Neural progenitor cell (in vitro differentiated cells): ENCODE measurements around the gene VAV2. TPM values are rescaled to one million over a fixed set of nuclear protein-coding genes. Genes with fewer than 3 reads are reported as not detected.

Experiments
- DNase-seq: peaks from one replicate; pipeline ENCODE4 v3.0.0-alpha.2; 2016; ENCODE audit warnings: low spot score
- H2AFZ ChIP-seq: fragments of 200-600 bp; sonication (generic); replicated peaks from 2 replicates; pipeline ENCODE4 v1.6.1; 2016; ENCODE audit warnings: antibody characterized with exemption
- H3F3A ChIP-seq: fragments of 200-600 bp; sonication (generic); 2 replicates; pipeline ENCODE4 v1.6.1; 2016; ENCODE audit warnings: antibody characterized with exemption, low read depth
- H3K27ac ChIP-seq: fragments of 200-600 bp; sonication (generic); 2 replicates; pipeline ENCODE4 v1.5.1; 2016; ENCODE audit warnings: mild to moderate bottlenecking
- H3K27me3 ChIP-seq: fragments of 200-600 bp; sonication (generic); 2 replicates; pipeline ENCODE4 v1.6.1; 2016; ENCODE audit warnings: mild to moderate bottlenecking, moderate library complexity
- H3K36me3 ChIP-seq: fragments of 200-600 bp; sonication (generic); 2 replicates; pipeline ENCODE4 v1.5.1; 2016
- H3K4me1 ChIP-seq: fragments of 200-600 bp; sonication (generic); 2 replicates; pipeline ENCODE4 v1.6.1; 2016; ENCODE audit warnings: mixed run types
- H3K4me2 ChIP-seq: fragments of 200-600 bp; sonication (generic); 2 replicates; pipeline ENCODE4 v1.6.1; 2016
- H3K4me3 ChIP-seq: fragments of 200-600 bp; sonication (generic); 2 replicates; pipeline ENCODE4 v1.5.1; 2016
- H3K79me2 ChIP-seq: fragments of 200-600 bp; sonication (generic); 2 replicates; pipeline ENCODE4 v1.6.1; 2016; ENCODE audit warnings: low read depth
- H3K9ac ChIP-seq: fragments of 200-600 bp; sonication (generic); 2 replicates; pipeline ENCODE4 v1.6.1; 2016
- H3K9me3 ChIP-seq: fragments of 200-600 bp; sonication (generic); 2 replicates; pipeline ENCODE4 v1.5.1; 2016; ENCODE audit warnings: low read depth
- H4K20me1 ChIP-seq: fragments of 200-600 bp; sonication (generic); 2 replicates; pipeline ENCODE4 v1.6.1; 2016; ENCODE audit warnings: low read depth
- H3K27ac Mint-ChIP-seq: 3 replicates; pipeline ENCODE4 v1.8.0; 2021; ENCODE audit warnings: mixed read lengths
- H3K27me3 Mint-ChIP-seq: 2 replicates; pipeline ENCODE4 v1.8.0; 2022; ENCODE audit warnings: low read depth, mild to moderate bottlenecking, inconsistent platforms, moderate library complexity, mixed read lengths; ENCODE audit not compliant: insufficient read depth
- H3K36me3 Mint-ChIP-seq: 3 replicates; pipeline ENCODE4 v1.8.0; 2021; ENCODE audit warnings: mixed read lengths
- H3K4me1 Mint-ChIP-seq: 3 replicates; pipeline ENCODE4 v1.8.0; 2021; ENCODE audit warnings: mixed read lengths
- H3K4me3 Mint-ChIP-seq: 3 replicates; pipeline ENCODE4 v1.8.0; 2021; ENCODE audit warnings: mild to moderate bottlenecking, moderate library complexity, mixed read lengths
- H3K9me3 Mint-ChIP-seq: 3 replicates; pipeline ENCODE4 v1.8.0; 2020; ENCODE audit warnings: mixed read lengths
- CTCF ChIP-seq: fragments of 200-600 bp; sonication (generic); IDR thresholded peaks from 2 replicates; pipeline ENCODE4 v1.5.1; 2017; ENCODE audit warnings: antibody characterized with exemption, mild to moderate bottlenecking
- EZH2 ChIP-seq: fragments of 200-600 bp; sonication (generic); IDR thresholded peaks from 2 replicates; pipeline ENCODE4 v1.6.1; 2017; ENCODE audit warnings: antibody characterized with exemption, mild to moderate bottlenecking, moderate library complexity
- EZH2phosphoT487 ChIP-seq: fragments of 200-600 bp; sonication (generic); IDR thresholded peaks from 2 replicates; pipeline ENCODE4 v1.6.1; 2017; ENCODE audit warnings: antibody characterized with exemption
- total RNA-seq: library from RNA; depleted of rRNA; stranded (reverse); fragments of >200 nt; gene quantifications from 2 replicates; pipeline ENCODE4 v1.2.3, GENCODE V29; 2015; ENCODE audit warnings: low replicate concordance

The VAV2 gene
- total RNA-seq, 1 donor from 2014 or later = 12.9 TPM

- H3K4me1 ChIP-seq = no peaks in the 10 kb centered on the region
- TF ChIP-seq EZH2 (no peak), EZH2phosphoT487 (no peak), CTCF (no peak)
- H3K9me3 ChIP-seq = no peaks in the 10 kb centered on the region
- H3K27me3 ChIP-seq = no peaks in the 10 kb centered on the region
- Mint-ChIP-seq H3K9me3 (peaks cover 6% of the 10 kb centered on the region), H3K4me3 (no peak overlapping the region), H3K27me3 (peaks cover 4% of the 10 kb centered on the region), H3K27ac (no peak overlapping the region), H3K4me1 (no peaks in the 10 kb centered on the region), H3K36me3 (peaks cover 42% of the 10 kb centered on the region)
- peaks cover 10% of the 10 kb centered on the region for H3K36me3 ChIP-seq
- H3K9ac ChIP-seq = no peak overlapping the region
- no peak overlapping the region for H3K27ac ChIP-seq
- H3F3A ChIP-seq = peaks cover 5% of the 10 kb centered on the region
- peaks cover 9% of the 10 kb centered on the region for H4K20me1 ChIP-seq
- H3K4me3 ChIP-seq = no peak overlapping the region
- H3K79me2 ChIP-seq = no peaks in the 10 kb centered on the region
- no peak for DNase-seq
- no peak overlapping the region for H3K4me2 ChIP-seq
- no peak overlapping the region for H2AFZ ChIP-seq
These were observed 44.0 kb upstream of the VAV2 start for GRCh38 chr9:134036130-134036529.

DNA sequence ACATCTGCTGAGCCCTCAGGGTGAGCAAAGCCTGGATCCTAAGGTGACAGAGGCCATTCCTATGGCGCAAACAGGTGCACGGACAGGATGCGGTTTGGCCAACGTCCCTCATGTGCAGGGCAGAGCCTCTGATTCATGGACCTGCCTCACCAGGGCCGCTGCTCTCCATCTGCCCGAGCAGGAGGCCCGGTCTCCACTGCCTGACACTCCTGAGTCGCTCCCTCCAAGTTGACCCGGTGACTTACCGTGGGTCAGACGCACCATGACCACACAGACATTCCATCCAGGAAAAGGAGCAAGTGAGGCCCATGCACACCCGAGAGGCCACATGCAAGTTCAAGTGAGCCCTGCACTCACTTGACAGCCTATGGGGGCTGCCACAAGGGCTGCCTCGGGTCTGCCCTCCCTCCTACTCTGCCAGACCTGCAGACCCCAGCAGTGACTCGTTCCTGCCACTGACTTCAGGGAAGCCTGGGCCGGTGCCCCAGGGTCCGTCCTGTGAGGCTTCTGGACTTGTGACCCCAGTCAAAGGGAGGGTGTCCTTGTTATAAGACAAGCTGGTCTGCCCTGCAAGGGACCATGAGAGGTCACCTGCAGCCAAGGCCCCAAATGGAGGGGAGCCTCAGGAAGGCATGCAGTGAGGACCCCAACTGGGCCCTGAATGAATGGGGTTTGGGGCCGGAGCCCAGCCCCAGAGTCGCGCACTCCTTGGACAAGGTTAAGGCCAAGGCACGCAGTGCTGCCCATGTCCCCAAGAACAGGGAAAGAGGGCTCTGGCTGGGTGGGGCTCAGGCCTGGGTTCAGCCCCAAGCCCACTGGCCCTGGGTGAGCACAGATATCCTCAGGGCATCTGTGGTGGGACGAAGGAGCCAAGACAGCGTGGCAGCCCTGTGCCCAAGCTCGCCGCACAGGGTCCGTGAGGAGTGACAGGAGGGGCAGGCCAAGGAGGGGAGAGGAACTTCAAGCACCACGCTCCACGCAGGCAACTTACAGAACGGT is 43.2 kb upstream of the VAV2 start:
- H3K79me2 ChIP-seq = no peaks in the 10 kb centered on the region
- no peaks in the 10 kb centered on the region for H3K9me3 ChIP-seq
- H3K36me3 ChIP-seq = peaks cover 10% of the 10 kb centered on the region
- H3K4me3 Mint-ChIP-seq = no peak overlapping the region
- H3K9ac ChIP-seq = no peak overlapping the region
- H3K4me1 ChIP-seq = no peaks in the 10 kb centered on the region
- no peak overlapping the region for H3K4me3 ChIP-seq
- DNase-seq = no peak
- peaks cover 9% of the 10 kb centered on the region for H3F3A ChIP-seq
- H3K27me3 Mint-ChIP-seq = peaks cover 2% of the 10 kb centered on the region
- H3K27ac Mint-ChIP-seq = no peak overlapping the region
- H3K4me2 ChIP-seq = no peak overlapping the region
- no peaks in the 10 kb centered on the region for H3K27me3 ChIP-seq
- TF ChIP-seq EZH2 (no peak), EZH2phosphoT487 (no peak), CTCF (no peak)
- H3K27ac ChIP-seq = no peak overlapping the region
- H4K20me1 ChIP-seq = peaks cover 17% of the 10 kb centered on the region
- peaks cover 6% of the 10 kb centered on the region for H3K9me3 Mint-ChIP-seq
- H3K4me1 Mint-ChIP-seq = no peaks in the 10 kb centered on the region
- H3K36me3 Mint-ChIP-seq = peaks cover 43% of the 10 kb centered on the region
- H2AFZ ChIP-seq = no peak overlapping the region

DNA sequence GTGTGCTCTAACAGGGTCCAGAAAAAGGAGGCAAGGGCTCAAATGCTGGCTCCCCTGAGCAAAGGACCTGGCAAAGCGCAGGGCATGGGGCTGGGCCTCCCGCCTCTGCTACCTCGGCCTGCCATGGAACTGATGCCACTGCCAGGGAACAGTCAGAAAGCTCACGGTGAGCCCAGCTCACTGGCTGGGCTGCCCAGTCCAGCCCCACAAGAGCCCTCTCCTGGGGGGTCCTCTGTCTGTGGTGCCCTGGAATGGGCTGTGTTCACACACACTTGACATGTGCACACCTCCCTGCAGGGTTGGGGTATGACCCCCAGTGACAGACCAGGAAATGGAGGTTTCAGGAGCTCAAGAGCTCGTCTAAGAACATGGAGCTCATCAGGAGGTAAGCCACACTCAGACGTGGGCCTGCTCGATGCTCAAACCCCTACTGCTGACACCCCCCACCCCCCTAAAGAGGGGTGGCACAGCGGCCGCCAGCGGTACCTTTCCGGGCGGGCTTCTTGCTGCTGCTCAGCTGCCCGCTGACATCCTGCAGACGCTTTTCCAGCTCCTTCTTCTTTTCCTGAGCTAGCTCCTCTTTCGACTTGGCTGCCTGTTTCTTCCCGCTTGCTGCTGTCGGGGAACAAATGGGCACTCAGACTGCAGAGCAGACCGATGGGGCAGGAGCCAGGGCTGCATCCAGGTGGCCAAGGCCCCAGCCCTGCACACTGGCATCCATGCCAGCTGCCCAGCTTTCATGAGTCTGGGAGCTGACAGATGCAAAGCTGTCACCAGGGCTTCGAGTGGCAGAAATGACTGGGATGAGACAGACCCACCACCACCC is 42.3 kb upstream of the VAV2 start:
- Histone ChIP-seq H3K36me3 (peaks cover 10% of the 10 kb centered on the region), H3K4me2 (no peak overlapping the region), H3F3A (peaks cover 13% of the 10 kb centered on the region), H3K4me1 (no peaks in the 10 kb centered on the region), H3K9me3 (no peaks in the 10 kb centered on the region), H3K4me3 (no peak overlapping the region), H2AFZ (no peak overlapping the region), H3K27ac (no peak overlapping the region), H4K20me1 (peaks cover 18% of the 10 kb centered on the region), H3K27me3 (no peaks in the 10 kb centered on the region), H3K9ac (no peak overlapping the region), H3K79me2 (no peaks in the 10 kb centered on the region)
- no peak for TF ChIP-seq EZH2phosphoT487
- TF ChIP-seq CTCF = no peak
- no peak for TF ChIP-seq EZH2
- H3K27ac Mint-ChIP-seq = no peak overlapping the region
- DNase-seq = no peak
- no peak overlapping the region for H3K4me3 Mint-ChIP-seq
- peaks cover 2% of the 10 kb centered on the region for H3K27me3 Mint-ChIP-seq
- peaks cover 36% of the 10 kb centered on the region for H3K36me3 Mint-ChIP-seq
- H3K9me3 Mint-ChIP-seq = peaks cover 6% of the 10 kb centered on the region
- H3K4me1 Mint-ChIP-seq = no peaks in the 10 kb centered on the region
